Right kidney (tissue), 1 donor: ENCODE results near the gene LRRC3.

Experiments used
- DNase-seq: peaks from one replicate; pipeline ENCODE4 v3.0.0-alpha.2; 2016

Gene LRRC3

DNA sequence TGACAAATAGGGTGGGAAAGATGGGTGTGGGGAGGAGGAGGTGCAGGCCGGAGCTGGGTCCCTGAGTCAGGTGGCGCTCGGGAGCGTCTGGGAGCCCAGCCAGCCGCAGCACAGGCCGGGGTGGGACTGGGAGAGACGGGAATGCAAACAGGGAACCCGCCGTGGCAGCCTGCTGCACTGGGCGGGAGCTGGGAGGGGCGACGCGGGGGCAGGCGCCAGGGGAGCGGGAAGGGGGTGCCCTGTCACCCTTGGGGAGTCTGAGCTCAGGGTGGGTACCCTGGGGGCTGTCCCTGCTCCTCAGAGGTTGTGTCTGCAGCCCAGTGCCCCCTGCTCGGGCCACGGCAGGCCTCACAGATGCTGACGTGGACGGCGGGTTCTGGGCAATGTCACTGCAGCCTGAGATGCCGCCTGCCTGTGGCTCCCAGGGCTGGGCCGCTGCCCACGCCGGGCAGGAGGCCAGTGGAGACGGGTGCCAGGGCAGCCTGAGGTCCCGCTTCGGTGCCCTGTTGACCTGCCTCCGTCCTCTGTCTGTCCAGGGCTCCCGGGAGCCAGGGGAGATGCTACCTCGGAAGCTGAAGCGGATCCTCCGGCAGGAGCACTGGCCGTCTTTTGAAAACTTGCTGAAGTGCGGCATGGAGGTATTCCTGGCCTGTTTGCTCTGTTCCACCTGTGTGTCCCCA, 16.6 kb upstream of the LRRC3 start:
- DNase-seq = no peak

DNA sequence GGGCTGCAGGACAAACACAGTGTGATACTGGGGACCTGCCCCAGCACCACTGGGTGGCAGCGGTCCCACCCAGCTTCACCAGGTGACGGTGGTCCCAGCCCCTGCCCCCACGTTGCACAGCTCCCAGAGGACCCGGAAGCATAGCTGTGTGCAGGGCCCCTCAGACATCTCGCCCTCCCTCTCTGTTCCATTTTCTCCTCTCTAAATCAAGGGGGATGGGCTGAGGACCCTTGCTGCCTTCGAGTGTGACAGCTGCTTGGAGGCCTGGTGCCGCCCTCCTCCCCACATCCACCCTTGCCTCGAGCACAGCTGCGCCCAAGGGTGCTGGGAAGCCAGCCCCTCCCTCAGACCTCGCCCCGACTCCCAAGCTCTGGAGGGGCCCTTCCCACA, 16.1 kb upstream of the LRRC3 start:
- DNase-seq = no peak

DNA sequence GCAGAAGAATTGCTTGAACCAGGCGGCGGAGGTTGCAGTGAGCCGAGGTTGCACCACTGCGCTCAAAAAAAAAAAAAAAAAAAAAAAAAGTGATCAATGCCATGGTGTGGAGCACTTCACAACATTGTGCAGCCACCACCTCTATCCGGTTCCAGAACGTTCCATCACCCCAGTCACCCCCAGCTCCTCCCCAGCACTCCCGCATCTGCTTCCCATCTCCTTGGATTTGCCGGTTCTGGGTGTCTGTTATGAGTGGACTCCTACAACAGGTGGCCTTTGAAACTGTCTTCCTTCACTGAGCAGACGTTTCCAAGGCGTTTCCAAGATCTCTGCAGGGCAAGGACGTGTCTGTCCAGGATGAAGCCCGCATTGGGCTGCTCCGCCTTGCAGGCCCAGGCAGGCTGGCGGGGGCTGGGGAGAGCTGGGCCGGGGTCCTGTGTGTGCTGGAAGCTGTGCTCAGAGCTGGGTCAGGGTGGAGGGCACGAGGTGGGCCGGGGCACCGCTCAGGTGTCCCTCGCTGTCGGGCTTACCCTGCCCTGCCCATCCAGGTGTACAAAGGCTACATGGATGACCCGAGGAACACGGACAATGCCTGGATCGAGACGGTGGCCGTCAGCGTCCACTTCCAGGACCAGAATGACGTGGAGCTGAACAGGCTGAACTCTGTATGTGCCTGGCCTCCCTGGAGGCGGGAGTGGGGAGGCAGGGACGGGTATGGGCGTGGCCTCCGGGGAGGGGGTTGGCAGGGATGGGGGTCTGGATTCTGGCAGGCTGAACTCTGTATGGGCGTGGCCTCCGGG, 14.9 kb upstream of the LRRC3 start:
- no peak for DNase-seq

DNA sequence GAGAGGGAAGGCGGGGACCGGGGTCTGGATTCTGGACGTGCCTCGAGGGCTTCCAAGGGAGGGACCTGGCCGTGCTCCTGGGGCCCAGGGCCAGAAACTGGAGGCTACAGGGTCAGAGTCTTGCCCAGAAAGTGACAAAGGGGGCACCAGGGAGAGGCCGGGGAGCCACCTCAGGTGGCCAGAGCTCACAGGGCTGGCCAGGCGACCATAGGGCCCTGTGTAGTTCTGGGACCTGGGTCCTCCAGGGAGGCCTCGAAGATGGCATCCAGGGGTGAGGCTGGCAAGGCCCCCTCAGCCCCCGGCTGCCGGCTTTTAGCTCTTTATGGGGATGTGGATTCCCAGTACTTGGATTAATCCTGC, 14.3 kb upstream of the LRRC3 start:
- DNase-seq = no peak

DNA sequence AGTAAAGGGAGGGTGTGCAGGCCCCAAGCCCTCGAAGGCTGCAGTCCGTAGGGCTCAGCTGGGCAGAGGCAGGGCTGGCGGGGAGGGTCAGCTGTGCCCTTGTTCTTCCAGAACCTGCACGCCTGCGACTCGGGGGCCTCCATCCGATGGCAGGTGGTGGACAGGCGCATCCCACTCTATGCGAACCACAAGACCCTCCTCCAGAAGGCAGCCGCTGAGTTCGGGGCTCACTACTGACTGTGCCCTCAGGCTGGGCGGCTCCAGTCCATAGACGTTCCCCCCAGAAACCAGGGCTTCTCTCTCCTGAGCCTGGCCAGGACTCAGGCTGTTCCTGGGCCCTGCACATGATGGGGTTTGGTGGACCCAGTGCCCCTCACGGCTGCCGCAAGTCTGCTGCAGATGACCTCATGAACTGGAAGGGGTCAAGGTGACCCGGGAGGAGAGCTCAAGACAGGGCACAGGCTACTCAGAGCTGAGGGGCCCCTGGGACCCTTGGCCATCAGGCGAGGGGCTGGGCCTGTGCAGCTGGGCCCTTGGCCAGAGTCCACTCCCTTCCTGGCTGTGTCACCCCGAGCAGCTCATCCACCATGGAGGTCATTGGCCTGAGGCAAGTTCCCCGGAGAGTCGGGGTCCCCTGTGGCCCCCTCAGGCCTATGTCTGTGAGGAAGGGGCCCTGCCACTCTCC, 13.6 kb upstream of the LRRC3 start:
- no peak for DNase-seq

DNA sequence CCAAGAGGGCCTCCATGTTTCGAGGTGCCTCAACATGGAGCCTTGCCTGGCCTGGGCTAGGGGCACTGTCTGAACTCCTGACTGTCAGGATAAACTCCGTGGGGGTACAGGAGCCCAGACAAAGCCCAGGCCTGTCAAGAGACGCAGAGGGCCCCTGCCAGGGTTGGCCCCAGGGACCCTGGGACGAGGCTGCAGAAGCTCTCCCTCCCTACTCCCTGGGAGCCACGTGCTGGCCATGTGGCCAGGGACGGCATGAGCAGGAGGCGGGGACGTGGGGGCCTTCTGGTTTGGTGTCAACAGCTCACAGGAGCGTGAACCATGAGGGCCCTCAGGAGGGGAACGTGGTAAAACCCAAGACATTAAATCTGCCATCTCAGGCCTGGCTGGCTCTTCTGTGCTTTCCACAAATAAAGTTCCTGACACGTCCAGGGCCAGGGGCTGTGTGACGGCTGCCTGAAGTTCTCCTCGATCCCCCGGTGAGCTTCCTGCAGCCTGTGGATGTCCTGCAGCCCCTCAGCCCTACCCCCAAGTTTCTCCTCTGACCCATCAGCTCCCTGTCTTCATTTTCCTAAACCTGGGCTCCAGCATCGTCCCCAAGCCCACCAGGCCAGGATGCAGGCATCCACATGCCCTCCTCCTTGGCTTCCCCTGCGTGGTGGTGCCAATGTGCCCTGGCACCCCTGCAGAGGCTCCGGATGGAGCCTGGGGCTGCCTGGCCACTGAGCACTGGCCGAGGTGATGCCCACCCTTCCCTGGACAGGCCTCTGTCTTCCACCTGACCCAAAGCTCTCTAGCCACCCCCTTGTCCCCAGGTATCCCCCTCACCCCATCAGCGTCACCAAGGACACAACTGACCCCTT, 12.8 kb upstream of the LRRC3 start:
- no peak for DNase-seq

DNA sequence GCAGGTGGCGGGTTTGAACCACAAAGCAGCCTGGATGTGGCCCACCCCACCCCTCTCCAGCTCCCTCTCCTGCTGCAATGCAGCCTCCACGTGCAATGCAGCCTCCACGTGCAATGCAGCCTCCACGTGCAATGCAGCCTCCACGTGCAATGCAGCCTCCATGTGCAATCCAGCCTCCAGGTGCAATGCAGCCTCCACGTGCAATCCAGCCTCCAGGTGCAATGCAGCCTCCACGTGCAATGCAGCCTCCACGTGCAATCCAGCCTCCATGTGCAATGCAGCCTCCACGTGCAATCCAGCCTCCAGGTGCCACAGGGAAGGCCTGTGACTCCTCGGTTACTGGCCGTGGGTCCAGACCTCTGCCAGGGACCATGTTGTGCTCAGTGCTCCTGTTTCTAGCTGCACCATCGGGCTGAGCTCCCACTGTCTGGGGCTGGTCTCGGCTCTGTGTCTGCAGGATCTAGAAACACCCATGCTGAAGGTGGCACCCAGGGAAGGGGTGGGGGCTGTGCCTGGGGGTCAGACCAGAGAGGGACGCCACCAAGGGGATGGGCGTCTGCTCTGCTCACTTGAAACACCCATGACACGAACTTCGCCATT, 11.9 kb upstream of the LRRC3 start:
- no peak for DNase-seq

DNA sequence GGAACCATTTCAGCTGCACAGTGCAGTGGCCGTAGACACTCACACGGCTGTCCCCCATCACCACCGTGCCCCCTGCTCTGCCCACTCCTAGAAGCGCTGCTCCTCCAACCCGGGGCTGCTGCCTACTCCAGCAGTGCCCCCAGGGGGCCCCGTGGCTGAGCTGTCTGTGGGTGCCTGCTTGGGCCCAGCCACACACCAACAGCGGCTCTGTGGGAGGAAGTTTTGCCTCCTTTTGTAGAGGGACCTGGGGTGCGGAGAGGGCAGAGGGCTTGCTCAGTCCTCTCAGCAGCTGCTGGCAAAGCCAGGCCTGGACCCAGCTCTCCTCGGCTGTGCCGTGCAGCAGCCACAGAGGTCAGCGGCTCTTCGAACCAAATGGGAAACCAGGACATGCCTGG, 11.4 kb upstream of the LRRC3 start:
- DNase-seq = no peak

DNA sequence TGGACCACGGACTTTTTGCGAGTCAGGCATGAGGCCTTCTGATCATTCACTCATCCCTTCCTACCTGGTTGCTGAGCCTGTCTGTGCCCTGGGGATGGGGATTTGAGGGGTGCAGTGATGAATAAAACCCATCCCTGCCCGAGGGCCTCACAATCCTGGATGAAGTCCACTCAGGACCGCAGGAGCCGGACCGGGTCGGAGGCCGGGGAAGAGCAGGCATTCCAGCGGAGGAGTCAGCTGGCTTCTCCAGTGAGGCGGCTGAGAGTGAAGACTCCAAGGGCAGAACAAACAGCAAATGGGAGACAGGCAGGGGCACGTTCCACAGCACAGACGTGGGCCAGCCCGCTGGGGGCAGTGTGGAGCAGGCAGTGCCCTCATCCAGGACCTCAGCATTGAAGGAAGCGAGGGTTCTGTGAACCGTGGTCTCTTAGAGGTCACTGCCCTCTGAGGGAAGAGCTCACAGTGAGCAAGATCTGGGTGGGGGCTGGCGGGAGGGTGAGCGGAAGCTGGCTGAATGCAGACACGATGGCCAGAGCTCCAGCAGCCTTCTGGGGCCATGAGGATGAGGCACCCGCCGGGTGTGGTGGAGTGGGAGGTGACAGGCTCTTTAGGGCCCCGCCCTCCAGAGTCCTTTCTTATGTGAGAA, 10.9 kb upstream of the LRRC3 start:
- no peak for DNase-seq

DNA sequence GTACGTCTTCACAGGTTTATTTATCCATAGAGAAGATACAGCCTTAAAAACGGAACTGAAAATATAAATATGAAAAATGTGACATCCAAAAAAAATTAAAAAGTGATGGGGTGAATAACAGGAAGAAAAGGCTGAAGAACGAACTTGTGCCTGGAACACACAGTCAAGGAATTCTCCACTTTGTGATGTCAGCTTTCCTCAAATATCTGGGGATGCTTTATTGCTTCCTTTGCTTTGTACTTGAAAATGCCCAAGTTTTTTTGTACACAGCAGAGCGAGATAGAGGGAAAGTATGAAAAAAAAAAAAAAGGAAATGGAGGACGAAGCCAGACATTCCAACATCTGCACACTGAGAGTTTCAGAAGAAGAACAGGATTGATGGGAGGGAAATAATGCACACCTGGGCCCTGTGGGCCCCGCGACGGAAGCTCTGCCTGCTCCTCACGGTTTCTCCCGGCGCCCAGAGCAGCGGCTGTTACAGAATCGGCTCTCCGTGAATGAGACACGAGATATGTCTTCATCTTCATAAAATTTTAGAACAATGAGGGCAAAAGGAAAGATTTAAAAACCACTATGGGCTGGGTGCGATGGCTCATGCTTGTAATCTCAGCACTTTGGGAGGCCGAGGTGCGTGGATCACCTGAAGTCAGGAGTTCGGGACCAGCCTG, 10.0 kb upstream of the LRRC3 start:
- DNase-seq = no peak

DNA sequence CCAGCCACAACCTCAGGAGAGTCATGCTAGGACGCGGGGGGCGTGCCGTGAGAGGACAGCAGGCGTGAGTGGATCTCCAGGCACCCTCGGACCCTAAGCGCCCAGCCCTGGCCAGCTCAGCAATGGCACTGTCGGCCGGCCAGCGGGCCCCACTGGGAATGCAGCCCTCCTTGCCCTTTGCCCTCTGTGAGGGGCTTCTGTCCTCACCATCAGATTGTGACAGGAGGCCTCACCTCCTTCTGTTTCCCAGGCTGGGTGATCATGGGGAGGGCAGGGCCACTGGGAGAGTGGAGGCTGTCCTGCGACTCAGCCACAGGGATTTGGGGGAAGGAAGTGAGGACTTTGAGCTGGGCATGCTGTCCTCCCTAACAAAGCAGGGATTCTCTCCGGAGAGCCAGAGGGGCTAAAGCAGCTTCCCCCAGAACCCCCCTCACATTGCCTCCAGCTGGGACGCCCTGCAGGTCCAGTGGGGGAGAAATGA, 6.6 kb upstream of the LRRC3 start:
- DNase-seq = no peak

DNA sequence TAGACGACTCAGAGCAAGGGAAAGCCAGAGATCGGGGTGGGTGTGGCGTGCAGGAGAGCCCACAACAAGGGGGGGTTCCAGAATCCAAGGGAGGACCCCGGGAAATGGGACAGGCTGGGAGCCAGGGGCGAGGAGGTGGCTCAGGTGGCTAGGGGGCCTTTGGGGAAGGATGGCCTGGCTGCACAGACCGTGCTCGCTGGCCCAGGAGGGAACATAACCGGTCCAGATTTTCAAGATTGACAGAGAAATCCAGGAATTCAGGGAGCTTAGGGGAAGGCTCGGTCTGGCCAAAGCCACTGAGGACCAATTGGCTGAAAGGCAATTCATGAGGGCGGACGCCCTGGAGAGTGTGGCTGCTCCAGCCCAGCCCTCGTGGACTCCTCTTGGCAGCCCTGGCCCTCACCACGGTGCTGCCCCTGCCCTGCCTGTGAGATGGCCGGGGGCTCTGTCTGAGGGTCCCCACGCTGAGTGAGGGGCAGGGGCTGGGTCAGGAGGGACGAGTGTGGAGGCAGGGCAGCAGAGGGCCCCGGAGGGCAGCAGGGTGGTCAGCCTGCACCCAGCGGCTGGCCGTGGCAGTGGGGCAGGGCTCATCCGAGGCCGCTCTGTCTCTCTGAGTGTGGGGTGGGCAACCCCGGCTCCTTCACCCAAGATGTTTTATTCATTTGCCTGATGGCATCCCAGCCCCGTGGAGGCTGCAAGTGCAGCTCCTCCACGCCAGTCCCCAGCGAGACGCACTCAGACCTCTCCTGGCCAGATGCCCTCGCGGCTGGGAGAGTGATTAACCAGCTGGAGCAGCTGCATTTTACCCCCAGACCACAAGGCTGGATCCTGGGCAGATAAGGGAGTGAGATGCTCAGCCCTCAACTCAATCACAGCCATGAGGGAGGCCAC, 5.6 kb upstream of the LRRC3 start:
- DNase-seq = no peak

DNA sequence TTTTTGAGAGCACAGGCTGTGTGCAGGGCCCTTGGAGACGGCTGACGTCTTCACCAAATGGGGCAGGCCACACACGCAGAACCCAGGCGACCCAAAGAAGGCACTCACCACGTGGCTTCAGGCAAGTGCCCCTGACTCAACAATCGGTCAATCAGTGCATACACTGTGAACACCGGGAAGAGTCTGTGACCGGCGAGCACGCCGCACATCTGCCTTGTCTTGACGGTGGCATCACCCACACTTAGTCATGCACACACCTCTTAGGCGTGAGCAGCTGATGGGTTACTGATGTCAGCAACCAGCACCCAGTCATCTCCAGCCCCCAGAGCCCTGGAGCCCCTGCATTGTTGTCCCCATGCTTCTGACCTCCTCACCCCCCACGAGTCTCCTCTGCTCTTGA, 4.9 kb upstream of the LRRC3 start:
- no peak for DNase-seq

DNA sequence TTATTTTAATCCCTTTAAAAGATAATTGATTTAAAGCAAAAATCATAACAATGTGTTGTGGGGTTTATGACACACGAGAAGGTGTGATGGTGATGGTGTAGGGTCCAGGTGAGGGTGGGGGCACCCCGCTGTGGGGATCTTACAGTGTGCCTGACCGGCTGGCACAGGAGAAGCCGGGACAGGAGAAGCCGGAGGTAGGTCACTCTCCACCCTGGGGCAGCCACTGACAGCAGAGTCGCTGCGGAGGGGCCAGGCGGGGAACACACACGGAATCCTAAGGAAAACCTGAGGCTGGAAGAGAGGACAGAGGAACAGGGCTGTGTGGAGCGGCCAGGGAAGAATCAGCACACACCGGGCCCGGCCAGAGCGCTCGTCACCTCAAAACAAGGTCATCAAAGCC, 4.3 kb upstream of the LRRC3 start:
- no peak for DNase-seq

DNA sequence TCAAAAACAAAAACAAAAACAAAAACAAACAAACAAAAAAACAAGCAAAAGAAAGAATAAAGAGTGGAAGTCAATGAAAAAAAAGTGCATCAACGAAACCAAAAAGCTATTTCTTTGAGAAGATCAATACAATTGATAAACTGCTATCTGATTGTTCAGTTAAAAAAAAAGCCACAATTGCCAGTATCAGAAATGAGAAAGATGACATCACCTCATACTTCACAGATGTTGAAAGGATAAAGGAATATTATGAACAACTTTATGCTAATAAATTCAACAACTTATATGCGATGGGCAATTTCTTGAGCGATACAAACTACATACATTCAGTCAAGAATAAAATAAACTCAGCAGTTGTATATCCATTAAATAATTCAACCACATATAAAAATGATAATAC, 2.2 kb upstream of the LRRC3 start:
- DNase-seq = no peak

DNA sequence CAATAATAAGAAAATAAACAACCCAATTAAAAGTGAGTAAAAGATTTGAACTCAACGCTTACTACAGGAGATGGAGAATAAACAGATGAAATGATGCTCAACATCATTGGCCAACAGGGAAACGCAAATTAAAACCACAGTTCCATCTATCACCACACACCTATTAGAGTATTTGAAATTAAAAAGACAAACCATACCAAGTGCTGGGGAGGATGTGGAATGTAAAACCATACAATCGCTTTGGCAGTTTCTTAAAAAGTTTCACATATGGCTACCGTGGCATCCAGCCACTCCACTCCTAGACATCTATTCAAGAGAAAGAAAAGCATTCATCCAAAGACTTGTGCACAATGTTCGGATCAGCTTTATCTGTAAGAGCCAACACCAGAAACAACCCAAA, 1.3 kb upstream of the LRRC3 start:
- no peak for DNase-seq

DNA sequence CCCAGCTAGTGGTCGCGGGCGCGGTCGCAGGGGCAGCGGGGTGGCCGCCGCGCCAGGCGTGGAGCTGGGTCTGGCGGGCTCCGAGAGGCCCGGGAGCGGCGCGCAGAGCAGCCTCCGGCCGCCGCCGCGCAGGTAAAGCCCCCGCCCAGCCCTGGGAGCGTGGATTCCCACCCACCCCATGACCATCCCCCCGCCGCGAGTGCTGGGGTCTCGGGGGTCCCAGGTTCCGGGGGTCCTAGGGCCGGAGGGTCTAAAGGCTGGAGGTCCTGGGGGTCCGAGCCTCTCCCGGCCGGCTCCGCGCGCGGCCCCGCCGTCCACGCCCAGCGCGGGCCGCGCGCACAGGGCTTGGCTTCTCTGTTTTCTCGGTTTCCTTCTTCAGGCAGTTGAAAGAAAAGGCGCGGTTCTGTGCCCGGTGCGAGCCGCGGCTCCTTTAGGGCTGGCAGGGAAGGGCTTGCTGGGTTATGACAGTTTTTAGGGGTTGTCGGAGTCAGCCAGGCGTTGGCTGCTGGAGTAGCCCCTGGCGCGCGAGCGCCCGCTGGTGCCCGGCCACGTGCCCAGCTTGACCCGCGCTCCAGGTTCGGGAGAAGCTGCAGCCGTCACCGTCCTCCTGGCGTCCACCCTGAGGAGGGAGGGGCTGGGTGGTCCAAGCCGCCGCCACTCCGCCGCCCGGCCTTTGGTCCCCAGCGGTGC, 359 bp downstream of the LRRC3 start:
- peak; percentile 69 for DNase-seq

DNA sequence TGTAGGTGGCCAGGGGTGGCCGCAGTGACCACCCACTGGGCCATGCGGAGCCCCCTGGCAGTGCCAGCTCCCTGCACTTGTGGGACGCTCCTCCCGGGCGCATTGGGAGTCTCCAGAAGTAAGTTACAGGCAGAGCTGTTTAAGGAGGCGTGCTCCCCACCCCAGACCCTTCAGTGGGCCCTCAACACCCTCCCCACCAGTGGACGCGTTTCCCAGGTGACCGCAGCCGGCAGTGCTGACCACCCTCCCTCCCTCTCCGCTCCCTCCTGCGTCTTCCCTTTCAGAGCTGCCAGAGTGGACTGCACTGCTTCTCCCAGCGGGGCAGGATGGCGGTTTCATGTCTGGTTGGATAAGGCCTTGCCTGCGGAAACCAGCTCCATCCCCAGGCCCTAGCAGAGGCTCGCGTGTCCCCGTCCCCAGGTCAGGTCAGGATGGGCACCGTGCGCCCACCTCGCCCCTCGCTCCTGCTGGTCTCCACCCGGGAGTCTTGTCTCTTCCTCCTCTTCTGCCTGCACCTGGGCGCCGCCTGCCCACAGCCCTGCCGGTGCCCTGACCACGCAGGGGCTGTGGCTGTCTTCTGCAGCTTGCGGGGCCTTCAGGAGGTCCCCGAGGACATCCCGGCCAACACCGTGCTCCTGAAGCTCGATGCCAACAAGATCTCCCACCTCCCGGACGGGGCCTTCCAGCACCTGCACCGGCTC, 1.1 kb downstream of the LRRC3 start:
- DNase-seq = no peak
